CD8-positive, alpha-beta memory T cell (primary cell): ENCODE results near the gene ADAMTS15. TPM values are rescaled to one million over a fixed set of nuclear protein-coding genes. Genes with fewer than 3 reads are reported as not detected.

Experiments
- CTCF ChIA-PET: fragments of 350-600 bp; sonication (Branson Sonifier 250); formaldehyde crosslinking; loops from one replicate; lab custom pipeline; 2021; ENCODE audit warnings: antibody characterized with exemption; lab: Charles Lee
- POLR2A ChIA-PET: fragments of 350-600 bp; sonication (Branson Sonifier 250); formaldehyde crosslinking; loops from one replicate; lab custom pipeline; 2021; ENCODE audit warnings: antibody characterized with exemption; lab: Charles Lee
- DNase-seq, 5 donors: peaks; one replicate each; pipeline versions ENCODE4 v3.0.0 to v3.0.0-alpha.2; 2020 to 2022; ENCODE audit warnings: mixed read lengths in 1 of 5
- H3K27ac ChIP-seq: one replicate; pipeline ENCODE4 v1.7.0; 2013; ENCODE audit warnings: low read depth, mild to moderate bottlenecking, low read length, moderate library complexity
- H3K27me3 ChIP-seq: 2 replicates; pipeline ENCODE4 v1.7.0; 2013; ENCODE audit warnings: low read length, mild to moderate bottlenecking; ENCODE audit not compliant: insufficient read depth, poor library complexity, severe bottlenecking
- H3K36me3 ChIP-seq: 2 replicates; pipeline ENCODE4 v1.7.0; 2013; ENCODE audit warnings: mild to moderate bottlenecking, low read length, moderate library complexity; ENCODE audit not compliant: insufficient read depth
- H3K4me1 ChIP-seq: 2 replicates; pipeline ENCODE4 v1.7.0; 2013; ENCODE audit warnings: mild to moderate bottlenecking, low read length, moderate library complexity; ENCODE audit not compliant: insufficient read depth
- H3K4me3 ChIP-seq: 2 replicates; pipeline ENCODE4 v1.7.0; 2013; ENCODE audit warnings: mild to moderate bottlenecking, low read length
- H3K9me3 ChIP-seq: 2 replicates; pipeline ENCODE4 v1.7.0; 2013; ENCODE audit warnings: mild to moderate bottlenecking, low read length
- H3K27ac Mint-ChIP-seq, 8 donors: one replicate each; pipeline ENCODE4 v1.8.0; 2020 to 2021; ENCODE audit warnings: mixed read lengths in 8 of 8, mild to moderate bottlenecking in 6 of 8, inconsistent platforms in 3 of 8, moderate library complexity in 3 of 8
- H3K27me3 Mint-ChIP-seq, 2 donors: one replicate each; pipeline ENCODE4 v1.8.0; 2020 to 2021; ENCODE audit warnings: mixed read lengths in 2 of 2, mild to moderate bottlenecking in 1 of 2, moderate library complexity in 1 of 2
- H3K36me3 Mint-ChIP-seq, 3 donors: one replicate each; pipeline ENCODE4 v1.8.0; 2020 to 2021; ENCODE audit warnings: mixed read lengths in 3 of 3, inconsistent platforms in 1 of 3, mild to moderate bottlenecking in 1 of 3
- H3K4me1 Mint-ChIP-seq, 3 donors: one replicate each; pipeline ENCODE4 v1.8.0; 2020 to 2021; ENCODE audit warnings: mixed read lengths in 3 of 3, inconsistent platforms in 1 of 3, mild to moderate bottlenecking in 1 of 3
- H3K4me3 Mint-ChIP-seq, 7 donors: one replicate each; pipeline ENCODE4 v1.8.0; 2020 to 2021; ENCODE audit warnings: mixed read lengths in 7 of 7, mild to moderate bottlenecking in 6 of 7, moderate library complexity in 4 of 7, inconsistent platforms in 2 of 7
- H3K9me3 Mint-ChIP-seq, 5 donors: one replicate each; pipeline ENCODE4 v1.8.0; 2020 to 2022; ENCODE audit warnings: mixed read lengths in 5 of 5, mild to moderate bottlenecking in 3 of 5, moderate library complexity in 2 of 5, inconsistent platforms in 1 of 5
- polyA plus RNA-seq: library from polyadenylated mRNA; unstranded; fragments of 300-500 nt; fragmentation: Illumina TruSeq; gene quantifications from one replicate; pipeline ENCODE4 v1.2.3, GENCODE V29; 2021
- total RNA-seq, 2 experiments: library from RNA; stranded (reverse); gene quantifications; one replicate each; pipeline ENCODE4 v1.2.3, GENCODE V29; 2021

The ADAMTS15 gene
- total and polyA plus RNA-seq, 3 experiments from 2014 or later = not detected

DNA sequence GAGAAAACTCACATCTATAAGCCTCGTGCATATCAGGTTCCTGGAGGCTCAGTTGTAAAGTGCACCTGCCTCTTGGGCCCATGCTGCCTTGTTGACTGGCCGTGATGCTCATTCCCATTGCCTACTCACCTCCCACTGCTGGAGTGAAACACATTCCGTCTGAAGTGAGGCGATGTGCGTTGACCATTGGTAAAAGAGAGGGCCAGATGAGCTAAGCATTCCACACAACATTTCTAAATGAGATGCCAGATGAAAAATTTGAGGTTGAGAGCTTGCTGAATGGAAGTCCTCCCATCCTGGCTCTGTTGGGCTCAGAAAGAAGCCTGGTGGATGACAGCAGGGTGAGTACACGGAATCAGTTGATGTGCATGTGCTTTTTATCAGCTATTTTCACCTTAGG, 8.6 kb upstream of the ADAMTS15 start:
- Mint-ChIP-seq H3K36me3 (no peaks in the 10 kb centered on the region), H3K9me3 (no peaks in the 10 kb centered on the region), H3K4me1 (peaks cover 17 to 19% (median 17%) of the 10 kb centered on the region in 3 donors), H3K27ac (no peak overlapping the region), H3K4me3 (peak overlapping the region in 1 of 7 donors; percentile 71), H3K27me3 (peaks cover 0 to 7% of the 10 kb centered on the region in 2 donors)
- H3K27ac ChIP-seq = no peak overlapping the region
- DNase-seq = no peak
- H3K9me3 ChIP-seq = no peaks in the 10 kb centered on the region
- H3K4me3 ChIP-seq = no peak overlapping the region
- no peaks in the 10 kb centered on the region for H3K27me3 ChIP-seq
- ChIA-PET POLR2A (no interaction called here), CTCF (interaction anchor here (1.6 kb wide), 1 partner anchor 423 kb away, joined by 6 read pairs; no protein-coding TSS in a partner anchor)
- H3K36me3 ChIP-seq = no peaks in the 10 kb centered on the region
- peaks cover 10% of the 10 kb centered on the region for H3K4me1 ChIP-seq

GRCh38 chr11:130441719-130442118, 6.7 kb upstream of the ADAMTS15 start:
- Histone ChIP-seq H3K36me3 (no peaks in the 10 kb centered on the region), H3K27ac (no peak overlapping the region), H3K4me3 (no peak overlapping the region), H3K9me3 (no peaks in the 10 kb centered on the region), H3K27me3 (peaks cover 3% of the 10 kb centered on the region), H3K4me1 (peaks cover 10% of the 10 kb centered on the region)
- DNase-seq = no peak
- no peaks in the 10 kb centered on the region for H3K36me3 Mint-ChIP-seq
- ChIA-PET POLR2A (no interaction called here), CTCF (interaction anchor here (1.3 to 2.3 kb wide), 4 partner anchors 9 to 422 kb away, joined by 3 to 6 read pairs (median 5); no protein-coding TSS in a partner anchor)
- H3K27ac Mint-ChIP-seq = no peak overlapping the region
- no peak overlapping the region for H3K4me3 Mint-ChIP-seq
- H3K9me3 Mint-ChIP-seq = no peaks in the 10 kb centered on the region
- peaks cover 0 to 10% of the 10 kb centered on the region in 2 donors for H3K27me3 Mint-ChIP-seq
- H3K4me1 Mint-ChIP-seq = peaks cover 17 to 19% (median 17%) of the 10 kb centered on the region in 3 donors

DNA sequence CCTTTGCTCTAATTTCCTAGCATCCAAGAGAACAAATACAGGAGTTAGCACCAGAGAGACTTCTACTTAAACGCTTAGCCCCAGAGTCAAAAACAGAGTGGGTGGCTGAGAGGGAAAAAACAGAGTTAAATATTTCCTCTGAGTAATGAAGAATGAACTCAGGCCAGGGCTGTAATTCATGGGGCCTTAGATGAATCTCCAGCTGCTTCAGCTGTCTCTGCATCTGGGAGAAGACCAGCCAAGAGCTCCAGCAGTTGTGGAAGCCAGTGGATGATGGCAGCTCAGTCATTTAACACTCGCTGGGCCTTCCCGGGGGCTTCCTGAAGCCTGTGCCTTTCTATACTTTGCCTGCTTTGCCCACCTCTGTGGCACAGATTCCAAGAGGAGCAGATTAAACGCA, 5.7 kb upstream of the ADAMTS15 start:
- ChIA-PET POLR2A (no interaction called here), CTCF (interaction anchor here (0.8 to 2.0 kb wide), 4 partner anchors 8 to 420 kb away, joined by 3 to 6 read pairs (median 5); no protein-coding TSS in a partner anchor)
- H3K36me3 Mint-ChIP-seq = no peaks in the 10 kb centered on the region
- no peak overlapping the region for H3K4me3 Mint-ChIP-seq
- H3K27me3 ChIP-seq = peaks cover 3% of the 10 kb centered on the region
- H3K27ac Mint-ChIP-seq = no peak overlapping the region
- peaks cover 16 to 17% (median 17%) of the 10 kb centered on the region in 3 donors for H3K4me1 Mint-ChIP-seq
- H3K4me3 ChIP-seq = no peak overlapping the region
- H3K36me3 ChIP-seq = no peaks in the 10 kb centered on the region
- DNase-seq = no peak
- H3K27ac ChIP-seq = no peak overlapping the region
- peaks cover 10% of the 10 kb centered on the region for H3K4me1 ChIP-seq
- no peaks in the 10 kb centered on the region for H3K9me3 ChIP-seq
- no peaks in the 10 kb centered on the region for H3K9me3 Mint-ChIP-seq
- peaks cover 2 to 13% of the 10 kb centered on the region in 2 donors for H3K27me3 Mint-ChIP-seq

GRCh38 chr11:130445788-130446187, 2.7 kb upstream of the ADAMTS15 start:
- Mint-ChIP-seq H3K36me3 (no peaks in the 10 kb centered on the region), H3K4me1 (peaks cover 3 to 17% (median 5%) of the 10 kb centered on the region in 3 donors), H3K4me3 (no peak overlapping the region), H3K9me3 (no peaks in the 10 kb centered on the region), H3K27ac (no peak overlapping the region), H3K27me3 (peaks cover 21 to 33% of the 10 kb centered on the region in 2 donors)
- H3K27ac ChIP-seq = no peak overlapping the region
- DNase-seq = no peak
- H3K9me3 ChIP-seq = no peaks in the 10 kb centered on the region
- ChIA-PET CTCF (interaction anchor here (0.9 to 2.4 kb wide), 2 partner anchors 11 to 14 kb away, joined by 3 to 8 read pairs; no protein-coding TSS in a partner anchor), POLR2A (no interaction called here)
- no peaks in the 10 kb centered on the region for H3K4me1 ChIP-seq
- H3K27me3 ChIP-seq = peaks cover 3% of the 10 kb centered on the region
- H3K36me3 ChIP-seq = no peaks in the 10 kb centered on the region
- no peak overlapping the region for H3K4me3 ChIP-seq

- H3K27ac Mint-ChIP-seq = no peak overlapping the region
- CTCF ChIA-PET = no interaction called here
- no peaks in the 10 kb centered on the region for H3K36me3 ChIP-seq
- peaks cover 25 to 43% of the 10 kb centered on the region in 2 donors for H3K27me3 Mint-ChIP-seq
- no peak for DNase-seq
- POLR2A ChIA-PET = no interaction called here
- H3K4me1 ChIP-seq = no peaks in the 10 kb centered on the region
- peaks cover 3% of the 10 kb centered on the region for H3K27me3 ChIP-seq
- H3K4me3 Mint-ChIP-seq = peak overlapping the region; percentile 32 to 88 (median 70)
- H3K9me3 Mint-ChIP-seq = no peaks in the 10 kb centered on the region
- peaks cover 3 to 17% (median 5%) of the 10 kb centered on the region in 3 donors for H3K4me1 Mint-ChIP-seq
- no peaks in the 10 kb centered on the region for H3K9me3 ChIP-seq
- no peak overlapping the region for H3K4me3 ChIP-seq
- no peak overlapping the region for H3K27ac ChIP-seq
- no peaks in the 10 kb centered on the region for H3K36me3 Mint-ChIP-seq
These were observed 418 bp upstream of the ADAMTS15 start for GRCh38 chr11:130448039-130448415.

GRCh38 chr11:130449310-130449990, 1.0 kb downstream of the ADAMTS15 start:
- Mint-ChIP-seq H3K4me3 (peak overlapping the region in 6 of 7 donors; percentile 20 to 82 (median 47)), H3K36me3 (no peaks in the 10 kb centered on the region), H3K27ac (no peak overlapping the region), H3K4me1 (peaks cover 3 to 17% (median 5%) of the 10 kb centered on the region in 3 donors), H3K27me3 (peaks cover 29 to 44% of the 10 kb centered on the region in 2 donors), H3K9me3 (no peaks in the 10 kb centered on the region)
- H3K27me3 ChIP-seq = peaks cover 3% of the 10 kb centered on the region
- H3K36me3 ChIP-seq = no peaks in the 10 kb centered on the region
- POLR2A ChIA-PET = no interaction called here
- no peak for DNase-seq
- no peak overlapping the region for H3K27ac ChIP-seq
- no peaks in the 10 kb centered on the region for H3K4me1 ChIP-seq
- CTCF ChIA-PET = interaction anchor here (1.3 kb wide), 1 partner anchor 413 kb away, joined by 3 read pairs; no protein-coding TSS in a partner anchor
- no peak overlapping the region for H3K4me3 ChIP-seq
- H3K9me3 ChIP-seq = no peaks in the 10 kb centered on the region

- Histone ChIP-seq H3K9me3 (no peaks in the 10 kb centered on the region), H3K4me3 (no peak overlapping the region), H3K27me3 (peaks cover 3% of the 10 kb centered on the region), H3K4me1 (no peaks in the 10 kb centered on the region), H3K27ac (no peak overlapping the region), H3K36me3 (no peaks in the 10 kb centered on the region)
- no peaks in the 10 kb centered on the region for H3K9me3 Mint-ChIP-seq
- H3K4me3 Mint-ChIP-seq = peak overlapping the region in 3 of 7 donors; percentile 11 to 82 (median 49)
- H3K36me3 Mint-ChIP-seq = no peaks in the 10 kb centered on the region
- no peak overlapping the region for H3K27ac Mint-ChIP-seq
- no peak for DNase-seq
- ChIA-PET POLR2A (no interaction called here), CTCF (interaction anchor here (1.3 to 1.8 kb wide), 2 partner anchors 15 to 412 kb away, joined by 3 to 8 read pairs; no protein-coding TSS in a partner anchor)
- H3K27me3 Mint-ChIP-seq = peaks cover 29 to 41% of the 10 kb centered on the region in 2 donors
- H3K4me1 Mint-ChIP-seq = peaks cover 3 to 17% (median 5%) of the 10 kb centered on the region in 3 donors
These were observed 1.7 kb downstream of the ADAMTS15 start for GRCh38 chr11:130449996-130450769.
